B cell (primary cell): ENCODE measurements around the gene LIMK1. TPM values are rescaled to one million over a fixed set of nuclear protein-coding genes. Genes with fewer than 3 reads are reported as not detected.

ENCODE experiments used
- ATAC-seq: fragments of 200-7000 bp; cut with Tn5 transposase; one replicate; pipeline ENCODE4 v1.10.0; 2021; ENCODE audit warnings: low read depth, mild to moderate bottlenecking, moderate number of reproducible peaks, moderate library complexity
- CTCF ChIA-PET: fragments of 350-600 bp; sonication (Branson Sonifier 250); formaldehyde crosslinking; loops from one replicate; lab custom pipeline; 2021; ENCODE audit warnings: antibody characterized with exemption, inconsistent platforms; lab: Charles Lee
- POLR2A ChIA-PET: fragments of 350-600 bp; sonication (Branson Sonifier 250); formaldehyde crosslinking; loops from one replicate; lab custom pipeline; 2021; ENCODE audit warnings: antibody characterized with exemption; lab: Charles Lee
- DNase-seq: peaks from one replicate; pipeline ENCODE4 v3.0.0; 2013
- H2AFZ ChIP-seq: 2 replicates; pipeline ENCODE4 v1.6.1; 2012; ENCODE audit warnings: mild to moderate bottlenecking, low read depth, low read length; ENCODE audit not compliant: insufficient read depth, poor library complexity, severe bottlenecking
- H3K27ac ChIP-seq, 2 donors: 1 replicate in 1 of 2; 2 replicates in 1 of 2; pipeline ENCODE4 v1.5.1; 2012 to 2013; ENCODE audit warnings: low read length in 2 of 2, mild to moderate bottlenecking in 2 of 2, moderate library complexity in 1 of 2
- H3K27me3 ChIP-seq, 4 experiments: fragments of 200-600 bp in 1 of 4; sonication (generic) in 1 of 4; replicated peaks in 1 of 4; 1 replicate in 2 of 4; 2 replicates in 2 of 4; pipeline versions ENCODE4 v1.6.1 to v1.7.0; 2013 to 2016; ENCODE audit warnings: low read length in 3 of 4, mild to moderate bottlenecking in 2 of 4, mixed read lengths in 1 of 4, moderate library complexity in 1 of 4; ENCODE audit not compliant: insufficient read depth in 4 of 4, control insufficient read depth in 3 of 4; ENCODE audit errors: control extremely low read depth in 1 of 4
- H3K36me3 ChIP-seq, 2 experiments: replicated peaks in 1 of 2; 1 replicate in 1 of 2; 2 replicates in 1 of 2; pipeline versions ENCODE4 v1.6.1 to v1.7.1; 2013; ENCODE audit warnings: low read length in 1 of 2; ENCODE audit not compliant: insufficient read depth in 2 of 2, control insufficient read depth in 1 of 2; ENCODE audit errors: control extremely low read depth in 1 of 2, extremely low read depth in 1 of 2
- H3K4me1 ChIP-seq, 2 donors: fragments of 200-600 bp in 1 of 2; sonication (generic) in 1 of 2; 1 replicate in 1 of 2; 2 replicates in 1 of 2; pipeline versions ENCODE4 v1.5.1 to v1.6.1; 2013 to 2017; ENCODE audit warnings: low read length in 2 of 2; ENCODE audit not compliant: control insufficient read depth in 2 of 2, insufficient read depth in 2 of 2
- H3K4me2 ChIP-seq: replicated peaks from 2 replicates; pipeline ENCODE3; 2012; ENCODE audit warnings: mild to moderate bottlenecking, low read depth, low read length; ENCODE audit not compliant: poor library complexity, severe bottlenecking
- H3K4me3 ChIP-seq, 5 experiments: fragments of 200-600 bp in 1 of 5; sonication (generic) in 1 of 5; 1 replicate in 3 of 5; 2 replicates in 2 of 5; pipeline versions ENCODE4 v1.5.1 to v1.7.0; 2011 to 2016; ENCODE audit warnings: low read length in 4 of 5, mild to moderate bottlenecking in 4 of 5, low read depth in 2 of 5, control low read depth in 1 of 5, moderate library complexity in 1 of 5; ENCODE audit not compliant: insufficient read depth in 1 of 5; ENCODE audit errors: control extremely low read depth in 1 of 5, extremely low read depth in 1 of 5
- H3K79me2 ChIP-seq: fragments of 200-600 bp; sonication (generic); one replicate; pipeline ENCODE4 v1.6.0; 2016; ENCODE audit warnings: low read length; ENCODE audit not compliant: control insufficient read depth, insufficient read depth
- H3K9ac ChIP-seq: fragments of 200-600 bp; sonication (generic); 2 replicates; pipeline ENCODE4 v1.6.1; 2017; ENCODE audit warnings: mild to moderate bottlenecking, low read length, moderate library complexity
- H3K9me3 ChIP-seq, 3 donors: one replicate each; pipeline versions ENCODE4 v1.6.1 to v1.7.1; 2013; ENCODE audit warnings: low read length in 2 of 3; ENCODE audit not compliant: control insufficient read depth in 2 of 3, insufficient read depth in 1 of 3; ENCODE audit errors: control extremely low read depth in 1 of 3
- H4K20me1 ChIP-seq: 2 replicates; pipeline ENCODE4 v1.6.0; 2012; ENCODE audit warnings: mild to moderate bottlenecking, low read length; ENCODE audit not compliant: insufficient read depth, control insufficient read depth, poor library complexity, severe bottlenecking
- H3K27ac Mint-ChIP-seq: one replicate; pipeline ENCODE4 v1.8.0; 2021; ENCODE audit warnings: mixed read lengths
- H3K27me3 Mint-ChIP-seq: one replicate; pipeline ENCODE4 v1.8.0; 2021; ENCODE audit warnings: mixed read lengths
- H3K4me1 Mint-ChIP-seq: one replicate; pipeline ENCODE4 v1.8.0; 2021; ENCODE audit warnings: mixed read lengths
- H3K4me3 Mint-ChIP-seq: one replicate; pipeline ENCODE4 v1.8.0; 2021; ENCODE audit warnings: mixed read lengths
- H3K9me3 Mint-ChIP-seq: one replicate; pipeline ENCODE4 v1.8.0; 2022; ENCODE audit warnings: mixed read lengths; ENCODE audit not compliant: insufficient read depth
- EZH2 ChIP-seq: IDR thresholded peaks from 2 replicates; pipeline ENCODE4 v1.6.1; 2012; ENCODE audit warnings: borderline replicate concordance, low read depth, mild to moderate bottlenecking, moderate library complexity, low read length; ENCODE audit not compliant: insufficient read depth, poor library complexity, severe bottlenecking
- WGBS: methylation state at CpG from one replicate; pipeline ENCODE4 v1.1.5; 2013; ENCODE audit warnings: missing lambda C conversion rate; ENCODE audit not compliant: insufficient coverage; 5-methylcytosine and 5-hydroxymethylcytosine counted together
- intact Hi-C: fragments of 100-400 bp; cut with micrococcal nuclease; formaldehyde crosslinking; loops from one replicate; pipeline ENCODE4 v1.10.0; 2022
- polyA plus RNA-seq: library from polyadenylated mRNA; depleted of rRNA; stranded (reverse); fragments of >200 nt; gene quantifications from 2 replicates; pipeline ENCODE4 v1.2.3, GENCODE V29; 2012
- total RNA-seq, 2 donors: library from RNA; stranded (reverse); fragments of 120-200 nt in 1 of 2; gene quantifications; 1 replicate in 1 of 2; 2 replicates in 1 of 2; pipeline versions ENCODE4 v1.2.3 to v1.2.4, GENCODE V29; 2013 to 2022
- TF ChIP-seq, protein P1 (sequence below): fragments of 200-600 bp; IDR thresholded peaks from one replicate; pipeline ENCODE4 v1.8.0; 2022; ENCODE audit warnings: antibody characterized with exemption, mild to moderate bottlenecking

The LIMK1 gene
- total and polyA plus RNA-seq, 2 donors (not counting 1 experiment from before 2014, with no cell fraction given) = 38.7 to 70.8 TPM

DNA sequence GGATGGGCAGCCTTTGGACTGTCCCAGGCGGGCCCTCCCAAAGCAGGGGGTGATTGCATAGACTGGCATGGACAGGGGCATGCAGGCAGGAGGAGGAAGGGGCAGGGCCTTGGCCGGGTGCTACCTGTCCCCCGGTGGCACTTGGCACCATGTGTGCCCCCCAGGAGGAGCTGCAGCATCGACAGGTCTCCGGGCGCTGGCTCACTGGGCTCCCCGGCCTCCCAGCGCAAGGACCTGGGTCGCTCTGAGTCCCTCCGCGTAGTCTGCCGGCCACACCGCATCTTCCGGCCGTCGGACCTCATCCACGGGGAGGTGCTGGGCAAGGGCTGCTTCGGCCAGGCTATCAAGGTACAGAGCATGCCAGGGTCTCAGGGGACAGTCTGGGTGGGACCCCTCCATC, 23.2 kb downstream of the LIMK1 start:
- H2AFZ ChIP-seq = no peak overlapping the region
- WGBS = 96% methylated on average over 18 of the region's 18 CpGs
- H3K4me3 Mint-ChIP-seq = no peak overlapping the region
- no peaks in the 10 kb centered on the region for H3K27me3 Mint-ChIP-seq
- no peaks in the 10 kb centered on the region for H3K9me3 ChIP-seq
- H3K9me3 Mint-ChIP-seq = no peaks in the 10 kb centered on the region
- no peak overlapping the region for H3K9ac ChIP-seq
- no peak overlapping the region for H3K4me3 ChIP-seq
- DNase-seq (no peak), ATAC-seq (no peak)
- ChIA-PET CTCF (no interaction called here), POLR2A (interaction anchor here (0.6 to 0.7 kb wide), 2 partner anchors 52 to 470 kb away, joined by 4 to 7 read pairs; no protein-coding TSS in a partner anchor)
- no peak for TF ChIP-seq EZH2
- TF ChIP-seq, protein P1, sequence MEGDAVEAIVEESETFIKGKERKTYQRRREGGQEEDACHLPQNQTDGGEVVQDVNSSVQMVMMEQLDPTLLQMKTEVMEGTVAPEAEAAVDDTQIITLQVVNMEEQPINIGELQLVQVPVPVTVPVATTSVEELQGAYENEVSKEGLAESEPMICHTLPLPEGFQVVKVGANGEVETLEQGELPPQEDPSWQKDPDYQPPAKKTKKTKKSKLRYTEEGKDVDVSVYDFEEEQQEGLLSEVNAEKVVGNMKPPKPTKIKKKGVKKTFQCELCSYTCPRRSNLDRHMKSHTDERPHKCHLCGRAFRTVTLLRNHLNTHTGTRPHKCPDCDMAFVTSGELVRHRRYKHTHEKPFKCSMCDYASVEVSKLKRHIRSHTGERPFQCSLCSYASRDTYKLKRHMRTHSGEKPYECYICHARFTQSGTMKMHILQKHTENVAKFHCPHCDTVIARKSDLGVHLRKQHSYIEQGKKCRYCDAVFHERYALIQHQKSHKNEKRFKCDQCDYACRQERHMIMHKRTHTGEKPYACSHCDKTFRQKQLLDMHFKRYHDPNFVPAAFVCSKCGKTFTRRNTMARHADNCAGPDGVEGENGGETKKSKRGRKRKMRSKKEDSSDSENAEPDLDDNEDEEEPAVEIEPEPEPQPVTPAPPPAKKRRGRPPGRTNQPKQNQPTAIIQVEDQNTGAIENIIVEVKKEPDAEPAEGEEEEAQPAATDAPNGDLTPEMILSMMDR = no peak
- peaks cover 3% of the 10 kb centered on the region for H3K4me1 Mint-ChIP-seq
- H3K27ac Mint-ChIP-seq = no peak overlapping the region
- intact Hi-C loops = no loop called here
- H3K4me2 ChIP-seq = no peak overlapping the region
- peaks cover 2% of the 10 kb centered on the region in 2 donors for H3K4me1 ChIP-seq
- no peaks in the 10 kb centered on the region for H3K27me3 ChIP-seq
- H3K27ac ChIP-seq = no peak overlapping the region
- no peaks in the 10 kb centered on the region for H4K20me1 ChIP-seq
- H3K36me3 ChIP-seq = peaks cover 1 to 57% of the 10 kb centered on the region in 2 experiments
- peaks cover 3% of the 10 kb centered on the region for H3K79me2 ChIP-seq

DNA sequence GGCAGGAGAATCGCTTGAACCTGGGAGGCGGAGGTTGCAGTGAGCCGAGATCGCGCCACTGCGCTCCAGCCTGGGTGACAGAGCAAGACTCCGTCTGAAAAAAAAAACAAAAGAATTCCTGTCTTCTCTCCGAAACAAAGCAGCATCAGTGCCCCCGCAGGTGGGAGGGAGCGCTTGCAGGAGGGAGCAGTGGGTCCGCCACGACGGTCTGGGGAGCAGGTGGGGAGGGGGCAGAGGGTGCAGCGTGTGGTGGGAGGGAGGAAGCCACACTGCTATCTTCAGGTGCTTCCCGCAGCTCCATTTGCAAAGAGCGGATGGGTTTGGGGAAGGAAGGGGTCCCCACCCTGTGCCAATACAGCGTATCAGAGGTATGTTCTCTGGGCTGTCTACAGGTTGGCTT, 31.7 kb downstream of the LIMK1 start:
- Mint-ChIP-seq H3K4me1 (no peaks in the 10 kb centered on the region), H3K9me3 (no peaks in the 10 kb centered on the region), H3K27me3 (no peaks in the 10 kb centered on the region), H3K27ac (no peak overlapping the region), H3K4me3 (no peak overlapping the region)
- WGBS = 65% methylated on average over 17 of the region's 17 CpGs
- no peak for ATAC-seq
- no peak for TF ChIP-seq EZH2
- TF ChIP-seq, protein P1 = no peak
- intact Hi-C loops = loop anchor here (5.0 kb wide), 1 partner anchor 48 kb away; no protein-coding TSS in a partner anchor
- no peak overlapping the region for H3K4me3 ChIP-seq
- H3K9me3 ChIP-seq = peaks cover 0 to 3% (median 0%) of the 10 kb centered on the region in 3 donors
- H3K36me3 ChIP-seq = peaks cover 5 to 38% of the 10 kb centered on the region in 2 experiments
- no peaks in the 10 kb centered on the region for H3K27me3 ChIP-seq
- no peak overlapping the region for H3K27ac ChIP-seq
- POLR2A ChIA-PET = no interaction called here
- no peak overlapping the region for H3K9ac ChIP-seq
- no peak overlapping the region for H2AFZ ChIP-seq
- H3K4me1 ChIP-seq = no peaks in the 10 kb centered on the region
- DNase-seq = no peak
- H3K79me2 ChIP-seq = no peaks in the 10 kb centered on the region
- H3K4me2 ChIP-seq = no peak overlapping the region
- CTCF ChIA-PET = no interaction called here
- no peaks in the 10 kb centered on the region for H4K20me1 ChIP-seq
